NAMALWA (cell line): ENCODE results near the gene USP32.

ENCODE experiments used
- DNase-seq: peaks from one replicate; pipeline ENCODE4 v3.0.0-alpha.2; 2015; ENCODE audit warnings: low spot score

USP32 gene

DNA sequence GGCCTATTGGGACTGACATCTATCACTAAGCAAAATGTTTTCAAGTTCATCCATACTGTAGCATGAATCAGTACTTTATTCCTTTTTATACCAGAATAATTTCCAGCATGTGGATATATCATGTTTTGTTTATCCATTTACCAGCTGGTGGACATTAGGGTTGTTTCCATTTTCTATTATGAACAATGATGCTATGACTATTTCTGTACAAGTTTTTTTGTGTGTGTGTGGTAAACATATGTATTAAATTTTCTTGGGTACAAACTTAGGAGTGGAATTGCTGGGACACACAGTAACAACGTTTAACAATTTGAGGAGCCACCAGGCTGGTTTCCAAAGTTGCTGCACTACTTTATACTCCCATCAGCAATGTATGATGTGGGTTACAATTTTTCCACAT, 91.0 kb downstream of the USP32 start:
- DNase-seq: no peak

- DNase-seq: no peak
Measured at GRCh38 chr17:60300011-60300410, 91.9 kb downstream of the USP32 start.

- no peak for DNase-seq
Measured at GRCh38 chr17:60297760-60298401, 94.1 kb downstream of the USP32 start.

GRCh38 chr17:60296177-60296576, 95.8 kb downstream of the USP32 start:
- DNase-seq: no peak

DNA sequence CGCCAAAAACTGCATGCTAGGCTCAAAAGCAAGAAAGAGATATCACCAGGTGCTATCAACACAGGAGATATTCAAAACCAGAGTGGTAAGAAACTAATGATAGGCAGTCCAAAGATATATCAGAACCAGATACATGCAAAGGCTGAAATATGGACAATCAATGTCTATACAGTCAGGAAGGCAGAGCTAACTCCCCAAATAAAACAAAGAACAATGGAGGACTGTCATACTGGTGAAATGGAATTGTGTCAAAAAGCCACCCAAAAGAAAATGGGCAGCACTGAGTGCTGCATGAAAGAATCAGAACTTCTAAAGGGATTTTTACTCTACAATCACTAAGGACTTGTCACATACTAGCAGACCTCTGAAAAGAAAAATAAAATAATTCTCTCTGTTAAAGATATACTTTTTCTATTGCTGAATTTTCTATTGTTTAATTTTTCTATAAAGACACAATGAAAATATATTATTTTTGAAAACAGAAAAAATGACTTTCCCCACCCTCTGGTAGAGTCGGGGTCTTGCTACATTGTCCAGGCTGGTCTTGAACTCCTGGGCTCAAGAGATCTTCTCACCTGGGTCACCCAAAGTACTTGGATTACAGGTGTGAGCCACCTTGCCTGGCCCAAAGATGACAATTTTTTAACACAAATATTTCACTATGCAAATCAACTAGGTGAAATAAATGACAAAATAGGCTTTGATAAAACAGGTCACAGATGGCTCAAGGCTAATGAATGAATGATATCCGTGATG, 98.2 kb downstream of the USP32 start:
- DNase-seq: no peak

- DNase-seq: no peak
Measured at GRCh38 chr17:60292697-60293096, 99.2 kb downstream of the USP32 start.

DNA sequence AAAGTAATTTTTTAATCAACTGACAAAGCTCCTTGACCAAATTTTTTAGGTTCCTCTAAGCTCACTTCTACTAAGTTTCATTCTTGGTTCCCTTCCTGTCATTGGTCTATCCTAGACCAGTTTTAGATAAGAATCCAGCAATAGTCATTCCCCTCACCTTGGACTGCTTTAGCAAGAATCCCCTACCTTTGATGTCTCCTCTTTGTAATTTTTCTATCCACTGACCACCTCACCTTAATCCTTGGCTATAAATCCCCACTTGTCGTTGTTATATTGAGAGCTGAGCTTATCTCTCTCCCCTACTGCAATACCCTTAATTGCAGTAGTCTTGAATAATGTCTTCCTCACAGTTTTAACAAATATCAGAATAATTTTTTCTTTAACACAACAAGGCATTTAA, 107.2 kb downstream of the USP32 start:
- no peak for DNase-seq

GRCh38 chr17:60283816-60284215, 108.1 kb downstream of the USP32 start:
- DNase-seq: no peak

DNA sequence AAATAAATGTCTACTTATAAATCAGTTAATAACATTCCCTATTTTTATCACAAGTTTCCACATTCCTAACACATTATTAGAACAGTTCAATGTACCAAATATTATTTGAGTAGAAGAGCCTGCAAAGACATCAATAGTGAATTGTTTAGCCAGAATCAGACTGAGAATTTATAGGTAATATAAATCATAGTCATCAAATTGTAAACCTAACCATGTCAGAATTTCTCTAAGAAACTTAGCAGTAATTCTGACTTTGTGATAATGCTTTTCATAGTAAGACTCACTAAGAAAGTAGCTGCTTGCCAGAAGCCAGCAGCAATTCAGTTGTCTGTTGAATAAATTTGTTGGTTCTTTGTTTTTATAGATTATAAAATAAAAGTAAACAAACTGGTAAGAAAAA, 111.3 kb downstream of the USP32 start:
- DNase-seq: no peak

GRCh38 chr17:60278237-60278636, 113.7 kb downstream of the USP32 start:
- DNase-seq: no peak

DNA sequence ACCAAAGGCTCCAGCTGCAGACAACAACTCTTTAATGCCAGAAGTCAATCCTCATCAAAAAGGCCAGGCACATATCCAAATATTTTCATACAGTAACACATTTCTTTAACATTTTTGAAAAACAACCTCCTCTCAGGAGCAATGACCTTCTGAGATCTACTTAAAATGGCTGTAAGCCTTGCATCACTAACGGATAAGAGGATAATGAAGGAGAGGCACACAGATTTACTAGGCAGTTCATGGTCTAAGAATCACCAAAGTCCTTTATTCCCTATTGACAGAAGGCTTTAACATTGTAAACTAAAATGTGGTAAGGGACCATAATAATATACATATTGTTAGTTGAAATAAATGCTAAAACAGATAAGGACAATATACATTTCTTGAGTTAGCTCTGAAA, 114.7 kb downstream of the USP32 start:
- no peak for DNase-seq

DNA sequence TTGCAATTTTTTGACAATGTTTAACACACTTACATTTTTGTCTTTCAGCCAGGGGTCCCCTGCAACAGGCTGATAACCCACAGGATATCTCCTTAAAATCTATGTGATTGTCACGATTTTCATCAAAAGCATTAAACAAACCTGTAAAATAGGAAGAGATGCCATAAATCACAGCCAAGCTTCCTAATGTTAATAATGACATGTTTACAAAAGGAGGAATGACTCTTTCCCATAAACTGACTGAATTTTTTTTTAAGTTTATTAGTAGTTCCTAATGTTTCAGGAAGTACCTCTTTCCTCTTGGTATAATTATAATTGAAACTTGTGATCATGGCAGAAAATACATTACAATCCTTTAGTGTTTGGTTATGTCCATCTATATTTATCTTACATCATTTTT, 122.5 kb downstream of the USP32 start:
- no peak for DNase-seq

GRCh38 chr17:60260540-60260939, 131.4 kb downstream of the USP32 start:
- DNase-seq: no peak

DNA sequence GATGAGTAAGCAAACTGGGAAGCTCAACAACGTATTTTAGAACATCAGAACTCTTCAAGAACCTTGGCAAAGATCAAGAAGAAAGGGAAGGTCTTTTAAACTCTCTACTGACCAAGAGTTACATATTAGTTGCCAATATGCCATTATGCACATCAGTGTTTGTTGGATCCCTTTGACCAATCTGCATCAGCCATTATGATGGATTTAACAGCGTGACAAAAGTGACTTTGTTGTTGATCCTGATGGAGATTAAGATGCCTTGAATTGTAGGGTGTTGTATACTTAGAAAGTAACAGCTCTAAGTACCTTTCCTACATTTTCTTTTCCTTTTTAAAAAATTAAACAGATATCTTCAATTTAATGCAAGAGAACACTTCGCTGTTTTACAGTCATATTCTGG, 133.6 kb downstream of the USP32 start:
- no peak for DNase-seq

GRCh38 chr17:60256174-60256573, 135.8 kb downstream of the USP32 start:
- DNase-seq: no peak

- no peak for DNase-seq
Measured at GRCh38 chr17:60253048-60253447, 138.9 kb downstream of the USP32 start.

DNA sequence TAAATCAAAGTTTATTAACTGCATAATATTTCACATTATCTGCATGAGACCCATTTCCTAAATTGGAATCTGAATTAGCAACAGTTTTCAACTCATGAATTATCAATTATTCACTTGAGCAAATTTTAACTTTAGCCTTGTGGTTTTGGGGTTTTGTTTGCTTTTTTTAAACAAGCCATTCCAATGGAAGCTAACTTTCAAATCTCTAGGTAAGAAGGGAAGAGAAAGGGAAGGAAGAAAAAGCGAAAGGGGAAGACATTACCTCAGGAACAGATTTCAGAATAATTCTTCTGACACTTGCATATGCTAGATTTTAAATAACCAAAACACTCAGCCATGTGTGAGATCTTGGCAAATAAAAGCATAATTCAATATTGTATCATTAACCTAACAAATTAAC, 139.5 kb downstream of the USP32 start:
- DNase-seq: no peak

- no peak for DNase-seq
Measured at GRCh38 chr17:60249290-60249826, 142.6 kb downstream of the USP32 start.

DNA sequence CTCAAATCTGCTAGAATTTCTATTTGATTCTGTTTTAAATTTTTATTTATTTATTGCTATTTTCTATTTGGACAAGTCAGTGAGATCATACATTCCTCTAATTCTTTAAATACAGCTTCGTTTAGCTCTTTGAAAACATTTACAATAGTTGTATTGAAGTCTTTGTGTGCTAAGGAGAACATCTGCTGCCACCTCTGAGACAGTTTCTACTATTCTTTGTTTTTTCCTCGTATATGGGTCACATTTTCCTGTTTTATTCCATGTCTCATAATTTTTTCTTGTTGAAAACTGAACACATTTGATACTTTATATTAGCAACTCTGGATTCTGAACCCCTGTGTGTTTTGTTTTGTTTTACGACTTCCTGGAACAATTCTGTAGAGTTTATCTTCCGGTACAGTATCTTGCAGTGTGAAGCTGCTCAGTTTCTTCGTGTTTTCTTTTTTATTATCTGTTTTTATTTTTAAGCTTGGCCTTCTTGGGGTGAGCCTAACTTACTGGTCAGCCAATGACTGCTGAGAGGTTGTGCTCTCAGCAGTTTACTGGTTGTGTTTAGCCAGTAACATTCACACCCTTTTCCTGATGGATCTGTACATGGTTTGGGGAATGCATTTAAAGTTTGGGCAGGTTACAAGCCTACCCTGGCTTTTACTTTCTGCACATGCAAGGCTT, 143.2 kb downstream of the USP32 start:
- DNase-seq: no peak

- no peak for DNase-seq
Measured at GRCh38 chr17:60247836-60248461, 144.0 kb downstream of the USP32 start.

- no peak for DNase-seq
Measured at GRCh38 chr17:60244656-60245055, 147.3 kb downstream of the USP32 start.

DNA sequence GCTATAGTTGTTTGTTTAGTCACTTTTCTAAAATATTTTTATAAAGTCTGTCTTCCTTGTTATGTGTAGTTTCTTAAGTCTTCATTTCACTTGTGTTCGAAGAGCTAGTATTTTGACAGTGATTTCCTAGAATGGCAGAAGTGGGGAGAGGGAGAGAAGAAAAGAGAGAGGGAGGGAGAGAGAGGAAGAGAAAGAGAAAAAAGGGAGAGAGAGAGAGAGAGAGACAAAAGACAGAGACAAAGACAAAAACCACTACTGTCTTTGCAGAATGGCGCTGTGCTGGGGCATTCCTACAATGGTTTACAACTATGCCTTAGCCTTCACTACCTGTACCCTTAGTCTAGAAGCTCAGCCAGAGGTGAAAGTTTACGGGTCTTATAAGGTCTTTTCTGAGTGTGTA, 151.6 kb downstream of the USP32 start:
- no peak for DNase-seq

GRCh38 chr17:60231691-60232090, 160.2 kb downstream of the USP32 start:
- DNase-seq: no peak
